IPS DF 6.9 (cell line): ENCODE measurements around the gene EXOSC7.
"Not testable (repeated sequence)": the region's sequence is repeated elsewhere in the genome, so short reads cannot be mapped to it uniquely, and the experiment has no call there.

Source experiments
- DNase-seq: peaks from one replicate; pipeline ENCODE4 v3.0.0-alpha.2; 2013; ENCODE audit warnings: low read depth, low spot score
- H3K27ac ChIP-seq: one replicate; pipeline ENCODE4 v1.5.1; 2013; ENCODE audit warnings: low read length, control low read depth
- H3K27me3 ChIP-seq: 2 replicates; pipeline ENCODE4 v1.6.1; 2013; ENCODE audit warnings: mild to moderate bottlenecking, low read length; ENCODE audit not compliant: control insufficient read depth, insufficient read depth
- H3K36me3 ChIP-seq: 2 replicates; pipeline ENCODE4 v1.6.1; 2013; ENCODE audit warnings: low read length; ENCODE audit not compliant: control insufficient read depth, insufficient read depth
- H3K4me1 ChIP-seq: 2 replicates; pipeline ENCODE4 v1.6.1; 2013; ENCODE audit warnings: low read length; ENCODE audit not compliant: control insufficient read depth, insufficient read depth
- H3K4me3 ChIP-seq: 2 replicates; pipeline ENCODE4 v1.5.1; 2013; ENCODE audit warnings: mild to moderate bottlenecking, low read length
- H3K9me3 ChIP-seq: 2 replicates; pipeline ENCODE4 v1.6.1; 2013; ENCODE audit warnings: low read length, inconsistent platforms; ENCODE audit not compliant: control insufficient read depth, insufficient read depth
- whole genome bisulfite sequencing: extraction: QIAGEN DNeasy Blood & Tissue Kit; methylation state at CpG from one replicate; pipeline ENCODE4 v1.1.7; 2013; ENCODE audit warnings: mixed read lengths, missing lambda C conversion rate; ENCODE audit not compliant: insufficient read length, insufficient coverage; 5-methylcytosine and 5-hydroxymethylcytosine counted together

Gene EXOSC7

GRCh38 chr3:45048244-45048643, 72.2 kb downstream of the EXOSC7 start:
- H3K4me1 ChIP-seq, result no peaks in the 10 kb centered on the region
- no peaks in the 10 kb centered on the region for H3K36me3 ChIP-seq
- no peaks in the 10 kb centered on the region for H3K9me3 ChIP-seq
- no peak overlapping the region for H3K27ac ChIP-seq
- no CpG with 5 or more reads among the region's 4 CpGs for WGBS
- no peak for DNase-seq
- no peaks in the 10 kb centered on the region; the same call in 1 of the 2 replicates for H3K27me3 ChIP-seq
- H3K4me3 ChIP-seq, result no peak overlapping the region

GRCh38 chr3:45049807-45050206, 73.8 kb downstream of the EXOSC7 start:
- WGBS, result no CpG with 5 or more reads among the region's 4 CpGs
- Histone ChIP-seq H3K4me3 (no peak overlapping the region), H3K27me3 (no peaks in the 10 kb centered on the region; the same call in 1 of the 2 replicates), H3K27ac (no peak overlapping the region), H3K4me1 (no peaks in the 10 kb centered on the region), H3K9me3 (no peaks in the 10 kb centered on the region), H3K36me3 (no peaks in the 10 kb centered on the region)
- no peak for DNase-seq

- Histone ChIP-seq H3K4me3 (no peak overlapping the region), H3K27ac (no peak overlapping the region), H3K27me3 (peaks cover 3% of the 10 kb centered on the region), H3K9me3 (no peaks in the 10 kb centered on the region), H3K4me1 (no peaks in the 10 kb centered on the region), H3K36me3 (no peaks in the 10 kb centered on the region)
- WGBS, result no CpG with 5 or more reads among the region's 6 CpGs
- DNase-seq, result no peak
Measured at GRCh38 chr3:45051685-45052084, 75.6 kb downstream of the EXOSC7 start.

GRCh38 chr3:45053805-45054195, 77.8 kb downstream of the EXOSC7 start:
- H3K27ac ChIP-seq, H3K9me3 ChIP-seq, H3K36me3 ChIP-seq, H3K4me1 ChIP-seq, DNase-seq, H3K4me3 ChIP-seq: not testable (repeated sequence)
- peaks cover 11% of the 10 kb centered on the region for H3K27me3 ChIP-seq
- whole genome bisulfite sequencing, result no CpG with 5 or more reads among the region's 1 CpG

- DNase-seq, result no peak
- H3K4me3 ChIP-seq, result no peak overlapping the region
- no peaks in the 10 kb centered on the region for H3K9me3 ChIP-seq
- no peaks in the 10 kb centered on the region for H3K36me3 ChIP-seq
- WGBS, result no CpG with 5 or more reads among the region's 3 CpGs
- no peaks in the 10 kb centered on the region for H3K4me1 ChIP-seq
- H3K27ac ChIP-seq, result no peak overlapping the region
- H3K27me3 ChIP-seq, result peaks cover 14% of the 10 kb centered on the region
Measured at GRCh38 chr3:45054196-45054857, 78.3 kb downstream of the EXOSC7 start.

GRCh38 chr3:45055032-45055410, 79.0 kb downstream of the EXOSC7 start:
- H3K36me3 ChIP-seq, result no peaks in the 10 kb centered on the region

GRCh38 chr3:45055411-45056143, 79.5 kb downstream of the EXOSC7 start:
- WGBS, result no CpG with 5 or more reads among the region's 7 CpGs

More at GRCh38 chr3:45055032-45055410, 79.0 kb downstream of the EXOSC7 start:
- WGBS, result no CpG with 5 or more reads among the region's 2 CpGs
- no peak overlapping the region for H3K4me3 ChIP-seq
- H3K9me3 ChIP-seq, result no peaks in the 10 kb centered on the region
- H3K27me3 ChIP-seq, result peaks cover 14% of the 10 kb centered on the region
- no peak overlapping the region for H3K27ac ChIP-seq
- DNase-seq, result no peak
- no peaks in the 10 kb centered on the region for H3K4me1 ChIP-seq

GRCh38 chr3:45056608-45057301, 80.7 kb downstream of the EXOSC7 start:
- peaks cover 14% of the 10 kb centered on the region; the same call in 1 of the 2 replicates for H3K27me3 ChIP-seq
- H3K27ac ChIP-seq, result no peak overlapping the region
- H3K4me1 ChIP-seq, result 0 out of 2 replicates have a peak, but pooled peaks cover 1% of the 10 kb centered on the region
- H3K9me3 ChIP-seq, result no peaks in the 10 kb centered on the region
- no peak overlapping the region for H3K4me3 ChIP-seq
- no peaks in the 10 kb centered on the region for H3K36me3 ChIP-seq
- no CpG with 5 or more reads among the region's 5 CpGs for WGBS
- no peak for DNase-seq

More at GRCh38 chr3:45055411-45056143, 79.5 kb downstream of the EXOSC7 start:
- H3K27ac ChIP-seq, result no peak overlapping the region
- no peaks in the 10 kb centered on the region for H3K9me3 ChIP-seq
- H3K36me3 ChIP-seq, result no peaks in the 10 kb centered on the region
- DNase-seq, result no peak
- no peak overlapping the region for H3K4me3 ChIP-seq
- H3K4me1 ChIP-seq, result 0 out of 2 replicates have a peak, but pooled peaks cover 1% of the 10 kb centered on the region
- peaks cover 14% of the 10 kb centered on the region; the same call in 1 of the 2 replicates for H3K27me3 ChIP-seq

GRCh38 chr3:45057557-45057956, 81.5 kb downstream of the EXOSC7 start:
- Histone ChIP-seq H3K4me3 (no peak overlapping the region), H3K27me3 (peaks cover 14% of the 10 kb centered on the region; the same call in 1 of the 2 replicates), H3K27ac (no peak overlapping the region), H3K36me3 (no peaks in the 10 kb centered on the region), H3K9me3 (no peaks in the 10 kb centered on the region), H3K4me1 (0 out of 2 replicates have a peak, but pooled peaks cover 1% of the 10 kb centered on the region)
- no peak for DNase-seq
- WGBS, result no CpG with 5 or more reads among the region's 3 CpGs

- no CpG with 5 or more reads among the region's 2 CpGs for WGBS
- no peak overlapping the region for H3K4me3 ChIP-seq
- H3K27me3 ChIP-seq, result peaks cover 14% of the 10 kb centered on the region; the same call in 1 of the 2 replicates
Measured at GRCh38 chr3:45059132-45059531, 83.1 kb downstream of the EXOSC7 start.

More at GRCh38 chr3:45059132-45059531, 83.1 kb downstream of the EXOSC7 start:
- Histone ChIP-seq H3K4me1 (0 out of 2 replicates have a peak, but pooled peaks cover 1% of the 10 kb centered on the region), H3K9me3 (no peaks in the 10 kb centered on the region), H3K36me3 (no peaks in the 10 kb centered on the region), H3K27ac (no peak overlapping the region)
- no peak for DNase-seq
